PC-9 (cell line): ENCODE results near the gene MRM2. TPM values are rescaled to one million over a fixed set of nuclear protein-coding genes. Genes with fewer than 3 reads are reported as not detected.

ENCODE experiments used
- BruUV-seq: library from RNA; stranded (reverse); fragments of 400-500 nt; replicated peaks from 2 replicates; lab custom pipeline; 2021; lab: Mats Ljungman, UMichigan
- CTCF ChIA-PET: fragments of 300-600 bp; sonication (Branson Sonifier 250); formaldehyde crosslinking; loops from one replicate; lab custom pipeline; 2022; ENCODE audit warnings: antibody characterized with exemption; lab: Charles Lee
- POLR2A ChIA-PET: fragments of 300-600 bp; sonication (Branson Sonifier 250); formaldehyde crosslinking; loops from one replicate; lab custom pipeline; 2022; ENCODE audit warnings: antibody characterized with exemption; ENCODE audit not compliant: unreplicated experiment; lab: Charles Lee
- DNase-seq, 2 experiments: peaks; one replicate each; pipeline versions ENCODE4 v3.0.0 to v3.0.0-alpha.2; 2015 to 2022; ENCODE audit warnings: mixed read lengths in 1 of 2
- H2AFZ ChIP-seq: fragments of 200-600 bp; sonication (generic); 2 replicates; pipeline ENCODE4 v1.8.1; 2017; ENCODE audit warnings: antibody characterized with exemption
- H3F3A ChIP-seq: fragments of 200-600 bp; sonication (generic); 2 replicates; pipeline ENCODE4 v1.8.1; 2017; ENCODE audit warnings: antibody characterized with exemption, mild to moderate bottlenecking, low read depth; ENCODE audit not compliant: insufficient read depth
- H3K27ac ChIP-seq: fragments of 200-600 bp; sonication (generic); 2 replicates; pipeline ENCODE4 v1.6.1; 2016; ENCODE audit warnings: mixed run types
- H3K27me3 ChIP-seq: fragments of 200-600 bp; sonication (generic); 2 replicates; pipeline ENCODE4 v1.6.1; 2016; ENCODE audit warnings: low read depth, mixed run types; ENCODE audit not compliant: insufficient read depth
- H3K36me3 ChIP-seq: fragments of 200-600 bp; sonication (generic); 2 replicates; pipeline ENCODE4 v1.6.1; 2016; ENCODE audit warnings: low read depth, mixed run types
- H3K4me1 ChIP-seq: fragments of 200-600 bp; sonication (generic); replicated peaks from 2 replicates; pipeline ENCODE4 v1.6.1; 2016; ENCODE audit warnings: mixed run types; ENCODE audit not compliant: insufficient read depth
- H3K4me2 ChIP-seq: fragments of 200-600 bp; sonication (generic); 2 replicates; pipeline ENCODE4 v1.6.1; 2017; ENCODE audit warnings: mixed run types
- H3K4me3 ChIP-seq: fragments of 200-600 bp; sonication (generic); 2 replicates; pipeline ENCODE4 v1.6.1; 2016; ENCODE audit warnings: mixed run types
- H3K79me2 ChIP-seq: fragments of 200-600 bp; sonication (generic); 2 replicates; pipeline ENCODE4 v1.6.1; 2017; ENCODE audit warnings: low read depth, mixed run types
- H3K9me2 ChIP-seq: fragments of 200-600 bp; sonication (generic); 2 replicates; pipeline ENCODE4 v1.8.1; 2017; ENCODE audit warnings: mild to moderate bottlenecking; ENCODE audit not compliant: insufficient read depth
- H3K9me3 ChIP-seq: fragments of 200-600 bp; sonication (generic); 2 replicates; pipeline ENCODE4 v1.8.1; 2016; ENCODE audit warnings: low read depth; ENCODE audit not compliant: insufficient read depth
- H4K20me1 ChIP-seq: fragments of 200-600 bp; sonication (generic); 2 replicates; pipeline ENCODE4 v1.8.1; 2017; ENCODE audit not compliant: insufficient read depth
- CTCF ChIP-seq: fragments of 200-600 bp; sonication (generic); conservative IDR thresholded peaks from 2 replicates; pipeline ENCODE4 v1.6.1; 2017; ENCODE audit warnings: mixed run types, antibody characterized with exemption, mild to moderate bottlenecking, moderate library complexity
- EZH2 ChIP-seq: fragments of 200-600 bp; sonication (generic); IDR thresholded peaks from 2 replicates; pipeline ENCODE4 v1.8.0; 2017; ENCODE audit warnings: antibody characterized with exemption, low read depth
- intact Hi-C: fragments of 100-400 bp; cut with micrococcal nuclease; formaldehyde crosslinking; loops from one replicate; pipeline ENCODE4 v1.10.0; 2022; ENCODE audit not compliant: unreplicated experiment
- total RNA-seq: library from RNA; stranded (reverse); gene quantifications from 2 replicates; pipeline ENCODE4 v1.2.3, GENCODE V29; 2021

The MRM2 gene
- total RNA-seq, 1 experiment from 2014 or later = 36.8 TPM

GRCh38 chr7:2192831-2193534 lies 49.0 kb downstream of the MRM2 start:
- H3K9me3 ChIP-seq = peaks cover 11% of the 10 kb centered on the region
- no peak overlapping the region for H3K27ac ChIP-seq
- H3K27me3 ChIP-seq = no peaks in the 10 kb centered on the region
- no peak overlapping the region for H3K4me3 ChIP-seq
- no peak for DNase-seq
- BruUV-seq = no TSS peak
- no peaks in the 10 kb centered on the region for H3K4me1 ChIP-seq
- H4K20me1 ChIP-seq = no peaks in the 10 kb centered on the region
- H3K4me2 ChIP-seq = no peak overlapping the region
- no peaks in the 10 kb centered on the region for H3K9me2 ChIP-seq
- ChIA-PET CTCF (no interaction called here), POLR2A (no interaction called here)
- no peak overlapping the region for H2AFZ ChIP-seq
- H3F3A ChIP-seq = no peaks in the 10 kb centered on the region
- H3K36me3 ChIP-seq = peaks cover 25% of the 10 kb centered on the region
- H3K79me2 ChIP-seq = no peaks in the 10 kb centered on the region
- intact Hi-C loops = no loop called here
- TF ChIP-seq CTCF (no peak), EZH2 (no peak)

GRCh38 chr7:2191016-2191415 lies 51.0 kb downstream of the MRM2 start:
- Histone ChIP-seq H3F3A (no peaks in the 10 kb centered on the region), H3K4me3 (no peak overlapping the region), H3K9me2 (no peaks in the 10 kb centered on the region), H3K79me2 (no peaks in the 10 kb centered on the region), H3K36me3 (peaks cover 22% of the 10 kb centered on the region), H3K27ac (no peak overlapping the region), H3K9me3 (peaks cover 6% of the 10 kb centered on the region), H3K27me3 (no peaks in the 10 kb centered on the region), H2AFZ (no peak overlapping the region), H3K4me2 (no peak overlapping the region), H3K4me1 (no peaks in the 10 kb centered on the region), H4K20me1 (no peaks in the 10 kb centered on the region)
- TF ChIP-seq EZH2 (no peak), CTCF (no peak)
- intact Hi-C loops = no loop called here
- no peak for DNase-seq
- no TSS peak for BruUV-seq
- CTCF ChIA-PET = no interaction called here
- POLR2A ChIA-PET = no interaction called here

GRCh38 chr7:2190531-2190930 lies 51.5 kb downstream of the MRM2 start:
- no peaks in the 10 kb centered on the region for H4K20me1 ChIP-seq
- H3K27ac ChIP-seq = no peak overlapping the region
- H3K36me3 ChIP-seq = peaks cover 17% of the 10 kb centered on the region
- CTCF ChIA-PET = no interaction called here
- H3K4me2 ChIP-seq = no peak overlapping the region
- no peaks in the 10 kb centered on the region for H3F3A ChIP-seq
- H3K79me2 ChIP-seq = no peaks in the 10 kb centered on the region
- no peak overlapping the region for H2AFZ ChIP-seq
- POLR2A ChIA-PET = no interaction called here
- no peak overlapping the region for H3K4me3 ChIP-seq
- peaks cover 5% of the 10 kb centered on the region; the same call in 1 of the 2 replicates for H3K9me3 ChIP-seq
- intact Hi-C loops = no loop called here
- BruUV-seq = no TSS peak
- DNase-seq = no peak
- H3K27me3 ChIP-seq = no peaks in the 10 kb centered on the region
- TF ChIP-seq EZH2 = no peak
- no peak for TF ChIP-seq CTCF
- H3K9me2 ChIP-seq = no peaks in the 10 kb centered on the region
- no peaks in the 10 kb centered on the region for H3K4me1 ChIP-seq
